Common myeloid progenitor, CD34-positive (primary cell): ENCODE measurements around the gene BIVM.

Source experiments
- CTCF ChIA-PET: fragments of 350-600 bp; sonication (Branson Sonifier 250); formaldehyde crosslinking; loops from one replicate; lab custom pipeline; 2021; ENCODE audit warnings: antibody characterized with exemption; lab: Charles Lee
- POLR2A ChIA-PET: fragments of 350-600 bp; sonication (Branson Sonifier 250); formaldehyde crosslinking; loops from one replicate; lab custom pipeline; 2021; ENCODE audit warnings: antibody characterized with exemption; lab: Charles Lee
- DNase-seq, 3 donors: peaks; one replicate each; pipeline versions ENCODE4 v3.0.0 to v3.0.0-alpha.2; 2013
- H3K27ac ChIP-seq, 2 experiments: 1 replicate in 1 of 2; 2 replicates in 1 of 2; pipeline ENCODE4 v1.7.0; 2013; ENCODE audit warnings: inconsistent platforms in 2 of 2, low read length in 2 of 2, mild to moderate bottlenecking in 2 of 2, low read depth in 1 of 2, moderate library complexity in 1 of 2; ENCODE audit not compliant: severe bottlenecking in 2 of 2, insufficient read depth in 1 of 2, poor library complexity in 1 of 2
- H3K27me3 ChIP-seq, 5 experiments: replicated peaks in 2 of 5; 1 replicate in 3 of 5; 2 replicates in 2 of 5; pipeline versions ENCODE4 v1.6.1 to v1.7.0; 2013; ENCODE audit warnings: low read length in 4 of 5, mild to moderate bottlenecking in 2 of 5, moderate library complexity in 2 of 5, inconsistent platforms in 1 of 5; ENCODE audit not compliant: insufficient read depth in 5 of 5, control insufficient read depth in 4 of 5
- H3K36me3 ChIP-seq, 4 experiments: 1 replicate in 2 of 4; 2 replicates in 2 of 4; pipeline versions ENCODE4 v1.6.1 to v1.7.0; 2013; ENCODE audit warnings: low read length in 3 of 4, control low read depth in 1 of 4, mild to moderate bottlenecking in 1 of 4; ENCODE audit not compliant: control insufficient read depth in 4 of 4, insufficient read depth in 4 of 4
- H3K4me1 ChIP-seq, 4 experiments: 1 replicate in 3 of 4; 2 replicates in 1 of 4; pipeline versions ENCODE4 v1.6.1 to v1.7.1; 2013; ENCODE audit warnings: low read length in 3 of 4, mild to moderate bottlenecking in 3 of 4, control low read depth in 1 of 4, inconsistent platforms in 1 of 4, moderate library complexity in 1 of 4; ENCODE audit not compliant: control insufficient read depth in 4 of 4, insufficient read depth in 4 of 4; ENCODE audit errors: control extremely low read depth in 1 of 4
- H3K4me3 ChIP-seq, 7 experiments: 1 replicate in 4 of 7; 2 replicates in 3 of 7; pipeline versions ENCODE4 v1.5.1 to v1.7.0; 2013; ENCODE audit warnings: mild to moderate bottlenecking in 7 of 7, low read length in 6 of 7, moderate library complexity in 6 of 7, inconsistent platforms in 2 of 7, low read depth in 2 of 7, control low read depth in 1 of 7; ENCODE audit not compliant: insufficient read depth in 4 of 7, control insufficient read depth in 1 of 7; ENCODE audit errors: extremely low read depth in 1 of 7
- H3K9me3 ChIP-seq, 5 experiments: 1 replicate in 4 of 5; 2 replicates in 1 of 5; pipeline versions ENCODE4 v1.6.1 to v1.7.1; 2013; ENCODE audit warnings: low read length in 4 of 5, mild to moderate bottlenecking in 2 of 5, inconsistent platforms in 1 of 5, low read depth in 1 of 5, moderate library complexity in 1 of 5; ENCODE audit not compliant: control insufficient read depth in 4 of 5, insufficient read depth in 2 of 5; ENCODE audit errors: control extremely low read depth in 1 of 5
- WGBS: methylation state at CpG from one replicate; pipeline ENCODE4 v1.1.5; 2013; ENCODE audit not compliant: insufficient coverage; 5-methylcytosine and 5-hydroxymethylcytosine counted together

The BIVM gene

DNA sequence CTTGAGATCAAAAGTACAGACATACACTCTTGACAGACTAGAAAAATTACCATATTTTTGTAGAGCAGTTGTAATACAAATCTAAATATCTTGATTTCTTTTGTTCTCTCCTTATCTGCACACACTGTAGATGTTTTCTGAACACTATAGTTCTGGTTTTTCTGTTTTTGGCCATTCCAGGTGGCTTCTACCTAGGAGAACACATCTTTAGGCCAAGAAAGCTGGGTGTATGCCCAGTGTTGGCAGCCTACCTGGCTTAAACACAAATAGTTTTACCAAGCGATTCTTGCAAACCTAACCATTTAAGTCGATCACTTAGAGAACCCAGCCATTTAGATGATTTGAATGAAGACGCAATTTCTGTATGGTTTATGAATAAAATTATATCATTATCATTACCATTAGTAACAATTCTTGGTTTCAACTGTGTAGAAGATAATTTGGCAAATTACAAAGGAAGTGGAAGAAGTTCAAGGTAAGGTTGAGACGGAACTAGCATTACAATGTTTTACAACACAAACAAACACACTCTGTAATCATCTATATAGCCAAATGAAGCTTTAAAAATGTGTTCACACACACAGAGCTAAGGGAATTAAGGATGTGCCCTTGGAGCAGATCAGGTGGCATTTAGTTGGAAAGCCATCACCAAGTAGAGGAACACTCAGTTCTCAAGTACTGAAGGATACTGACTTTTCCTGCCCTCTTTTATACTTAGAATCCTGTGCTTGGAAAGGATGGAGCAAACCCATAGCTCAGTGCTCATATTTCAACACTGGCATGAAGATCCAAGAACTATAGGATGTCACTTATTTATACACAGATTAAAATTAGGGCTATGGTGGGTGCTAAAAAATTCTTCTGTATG is 83.1 kb downstream of the BIVM start:
- WGBS: no CpG with 5 or more reads among the region's 4 CpGs

More for the DNA sequence above, 83.1 kb downstream of the BIVM start:
- peaks cover 2 to 12% (median 7%) of the 10 kb centered on the region in 4 experiments for H3K36me3 ChIP-seq
- ChIA-PET CTCF (interaction anchor here (2.3 kb wide), 1 partner anchor 12 kb away, joined by 6 read pairs; no protein-coding TSS in a partner anchor), POLR2A (interaction anchor here (0.7 kb wide), 1 partner anchor 34 kb away, joined by 4 read pairs; no protein-coding TSS in a partner anchor)
- no peak overlapping the region for H3K27ac ChIP-seq
- no peaks in the 10 kb centered on the region for H3K9me3 ChIP-seq
- no peaks in the 10 kb centered on the region for H3K4me1 ChIP-seq
- DNase-seq: no peak
- H3K27me3 ChIP-seq: no peaks in the 10 kb centered on the region
- no peak overlapping the region for H3K4me3 ChIP-seq
